GM23248 (cell line): ENCODE results near the gene NUBPL. TPM values are rescaled to one million over a fixed set of nuclear protein-coding genes. Genes with fewer than 3 reads are reported as not detected.
"Not testable (repeated sequence)": the region's sequence is repeated elsewhere in the genome, so short reads cannot be mapped to it uniquely, and the experiment has no call there.

Source experiments
- DNase-seq: peaks from one replicate; pipeline ENCODE4 v3.0.0-alpha.2; 2015
- H2AFZ ChIP-seq: fragments of 200-600 bp; sonication (generic); 2 replicates; pipeline ENCODE4 v1.6.1; 2016; ENCODE audit warnings: antibody characterized with exemption
- H3F3A ChIP-seq: fragments of 200-600 bp; sonication (generic); 2 replicates; pipeline ENCODE4 v1.6.1; 2016; ENCODE audit warnings: mild to moderate bottlenecking, antibody characterized with exemption, mixed run types; ENCODE audit not compliant: insufficient read depth
- H3K27ac ChIP-seq: fragments of 200-600 bp; sonication (generic); 2 replicates; pipeline ENCODE4 v1.5.1; 2016; ENCODE audit warnings: mild to moderate bottlenecking
- H3K27me3 ChIP-seq: fragments of 200-600 bp; sonication (generic); replicated peaks from 2 replicates; pipeline ENCODE4 v1.6.1; 2016; ENCODE audit warnings: mild to moderate bottlenecking; ENCODE audit not compliant: insufficient read depth
- H3K36me3 ChIP-seq: fragments of 200-600 bp; sonication (generic); 2 replicates; pipeline ENCODE4 v1.6.1; 2016; ENCODE audit warnings: low read depth, mild to moderate bottlenecking
- H3K4me1 ChIP-seq: fragments of 200-600 bp; sonication (generic); 2 replicates; pipeline ENCODE4 v1.6.1; 2016; ENCODE audit warnings: mild to moderate bottlenecking; ENCODE audit not compliant: insufficient read depth
- H3K4me2 ChIP-seq: fragments of 200-600 bp; sonication (generic); one replicate; pipeline ENCODE4 v1.6.1; 2016; ENCODE audit warnings: mild to moderate bottlenecking; ENCODE audit not compliant: unreplicated experiment
- H3K4me3 ChIP-seq: fragments of 200-600 bp; sonication (generic); 2 replicates; pipeline ENCODE4 v1.5.1; 2016; ENCODE audit warnings: mild to moderate bottlenecking
- H3K79me2 ChIP-seq: fragments of 200-600 bp; sonication (generic); 2 replicates; pipeline ENCODE4 v1.6.1; 2016; ENCODE audit warnings: mild to moderate bottlenecking; ENCODE audit not compliant: insufficient read depth
- H3K9ac ChIP-seq: fragments of 200-600 bp; sonication (generic); 2 replicates; pipeline ENCODE4 v1.6.1; 2016; ENCODE audit warnings: mild to moderate bottlenecking
- H3K9me2 ChIP-seq: fragments of 200-600 bp; sonication (generic); 2 replicates; pipeline ENCODE4 v1.6.1; 2016; ENCODE audit warnings: mixed run types, mild to moderate bottlenecking, moderate library complexity; ENCODE audit not compliant: insufficient read depth
- H3K9me3 ChIP-seq: fragments of 200-600 bp; sonication (generic); one replicate; pipeline ENCODE4 v1.6.1; 2017; ENCODE audit warnings: low read depth
- H4K20me1 ChIP-seq: fragments of 200-600 bp; sonication (generic); 2 replicates; pipeline ENCODE4 v1.6.0; 2016; ENCODE audit not compliant: insufficient read depth
- EZH2 ChIP-seq: fragments of 200-600 bp; sonication (generic); IDR thresholded peaks from 2 replicates; pipeline ENCODE4 v1.6.1; 2018; ENCODE audit warnings: antibody characterized with exemption, mild to moderate bottlenecking; ENCODE audit not compliant: insufficient read depth, poor library complexity, severe bottlenecking
- EZH2phosphoT487 ChIP-seq: fragments of 200-600 bp; sonication (generic); IDR thresholded peaks from 2 replicates; pipeline ENCODE4 v1.6.1; 2018; ENCODE audit warnings: antibody characterized with exemption, moderate library complexity, mild to moderate bottlenecking, low read depth; ENCODE audit not compliant: insufficient read depth
- WGBS, 2 experiments: methylation state at CpG; one replicate each; pipeline ENCODE4 v1.1.6; 2015 to 2017; ENCODE audit warnings: low lambda C conversion rate in 2 of 2, low coverage in 1 of 2; ENCODE audit errors: missing lambda C conversion rate in 2 of 2; 5-methylcytosine and 5-hydroxymethylcytosine counted together
- in situ Hi-C: fragments of 300-500 bp; cut with MboI; formaldehyde crosslinking; loops from 2 replicates; pipeline ENCODE4 v1.15.0; 2020
- polyA plus RNA-seq: library from polyadenylated mRNA; unstranded; fragments of >200 nt; fragmentation: Nextera tagmentation; extraction: Ambion mirVana; gene quantifications from 2 replicates; pipeline ENCODE4 v1.2.1, GENCODE V29; 2016
- total RNA-seq: library from RNA; depleted of rRNA; stranded (reverse); fragments of >200 nt; shearing (Covaris generic); gene quantifications from 2 replicates; pipeline ENCODE4 v1.2.3, GENCODE V29; 2014

Gene NUBPL
- total and polyA plus RNA-seq, 2 experiments from 2014 or later: 9.8 to 11.5 TPM

DNA sequence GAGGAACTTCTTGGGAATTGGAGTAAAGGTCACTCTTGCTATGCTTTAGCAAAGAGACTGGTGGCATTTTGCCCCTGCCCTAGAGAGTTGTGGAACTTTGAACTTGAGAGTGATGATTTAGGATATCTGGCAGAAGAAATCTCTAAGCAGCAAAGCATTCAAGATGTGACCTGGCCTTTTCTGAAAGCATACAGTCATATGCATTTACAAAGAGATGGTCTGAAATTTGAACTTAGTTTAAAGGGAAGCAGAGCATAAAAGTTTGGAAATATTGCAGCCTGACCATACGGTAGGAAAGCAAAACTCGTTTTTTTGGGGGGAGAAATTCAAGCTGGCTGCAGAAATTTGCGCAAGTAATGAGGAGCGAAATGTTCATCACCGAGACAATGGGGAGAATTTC is 60.9 kb downstream of the NUBPL start:
- no peak for TF ChIP-seq EZH2phosphoT487
- no peak for TF ChIP-seq EZH2
- WGBS, 2 experiments: 83 to 88% methylated on average over 5 of the region's 5 CpGs
- Histone ChIP-seq H3K27ac (no peak overlapping the region), H3K79me2 (no peaks in the 10 kb centered on the region), H3K9me2 (no peaks in the 10 kb centered on the region), H3K4me2 (no peak overlapping the region), H3K27me3 (no peaks in the 10 kb centered on the region), H2AFZ (no peak overlapping the region), H3K4me1 (no peaks in the 10 kb centered on the region), H3K9ac (no peak overlapping the region), H3K4me3 (no peak overlapping the region), H3K36me3 (no peaks in the 10 kb centered on the region), H4K20me1 (no peaks in the 10 kb centered on the region), H3K9me3 (no peaks in the 10 kb centered on the region), H3F3A (no peaks in the 10 kb centered on the region)
- in situ Hi-C loops: no loop called here
- DNase-seq: no peak

DNA sequence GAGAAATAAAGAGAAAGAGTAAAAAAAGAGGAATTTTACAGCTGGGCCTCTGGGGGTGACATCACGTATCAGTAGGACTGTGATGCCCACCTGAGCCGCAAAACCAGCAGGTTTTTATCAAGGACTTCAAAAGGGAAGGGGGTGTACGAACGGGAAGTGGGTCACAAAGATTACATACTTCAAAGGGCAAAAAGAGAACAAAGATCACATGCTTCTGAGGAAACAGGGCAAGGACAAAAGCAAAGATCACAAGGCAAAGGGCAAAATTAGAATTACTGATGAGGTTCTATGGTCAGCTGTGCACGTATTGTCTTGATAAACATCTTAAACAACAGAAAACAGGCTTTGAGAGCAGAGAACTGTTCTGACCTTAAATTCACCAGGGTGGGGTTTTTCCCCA is 91.7 kb downstream of the NUBPL start:
- WGBS, 2 experiments: 86 to 88% methylated on average over 5 of the region's 5 CpGs
- H3K9me3 ChIP-seq: not testable (repeated sequence)

DNA sequence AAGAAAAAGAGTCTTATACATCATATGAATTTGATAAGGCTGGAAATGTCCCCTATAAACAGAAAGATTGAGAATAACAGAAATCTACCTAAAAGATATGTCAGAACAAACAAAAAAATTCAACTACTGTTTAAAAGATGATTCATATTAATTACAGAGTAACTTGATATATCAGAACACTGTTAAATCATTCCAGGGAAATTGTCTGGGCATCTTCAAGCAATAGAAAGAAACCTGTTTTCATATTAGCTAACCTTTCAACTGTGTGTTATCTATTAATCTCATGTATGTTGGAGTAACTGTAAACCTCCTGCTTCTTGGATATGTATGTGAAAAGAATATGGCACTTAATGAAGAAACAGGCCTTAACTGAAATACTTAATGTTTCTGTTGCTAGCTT is 96.7 kb downstream of the NUBPL start:
- Histone ChIP-seq H3K9ac (no peak overlapping the region), H3K9me3 (no peaks in the 10 kb centered on the region), H3K27me3 (no peaks in the 10 kb centered on the region), H3K79me2 (no peaks in the 10 kb centered on the region), H3K4me2 (no peak overlapping the region), H3K9me2 (no peaks in the 10 kb centered on the region), H4K20me1 (no peaks in the 10 kb centered on the region), H3K36me3 (no peaks in the 10 kb centered on the region), H3K27ac (no peak overlapping the region), H3K4me3 (no peak overlapping the region), H2AFZ (no peak overlapping the region), H3F3A (no peaks in the 10 kb centered on the region), H3K4me1 (no peaks in the 10 kb centered on the region)
- in situ Hi-C loops: no loop called here
- no peak for DNase-seq
- TF ChIP-seq EZH2 (no peak), EZH2phosphoT487 (no peak)

More for the DNA sequence above, 91.7 kb downstream of the NUBPL start:
- H3K9ac ChIP-seq, H4K20me1 ChIP-seq, in situ Hi-C loops, H2AFZ ChIP-seq, H3K27me3 ChIP-seq, H3F3A ChIP-seq, H3K27ac ChIP-seq, H3K4me1 ChIP-seq, H3K4me3 ChIP-seq, DNase-seq, H3K79me2 ChIP-seq, H3K36me3 ChIP-seq, H3K9me2 ChIP-seq, H3K4me2 ChIP-seq: not testable (repeated sequence)

DNA sequence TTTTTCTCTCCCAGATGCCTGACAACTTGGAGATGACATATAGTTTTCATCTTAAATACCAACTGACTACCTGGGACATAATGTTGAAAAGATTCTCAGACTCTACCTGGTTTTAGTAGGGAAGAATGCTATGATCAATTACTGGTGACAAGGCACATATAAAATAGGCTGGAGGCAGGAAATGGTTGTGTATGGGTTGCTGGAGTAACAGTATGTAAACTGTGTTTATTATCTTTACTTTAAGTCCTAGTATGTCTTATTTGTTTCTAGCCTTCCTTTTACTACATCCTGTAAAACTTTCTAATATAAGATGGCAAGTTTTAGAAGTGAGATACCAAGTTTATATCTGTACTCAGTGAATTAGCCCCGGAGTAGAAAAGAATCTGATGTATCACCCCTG is 98.1 kb downstream of the NUBPL start:
- Histone ChIP-seq H3K9me3 (no peaks in the 10 kb centered on the region), H3F3A (no peaks in the 10 kb centered on the region), H3K4me2 (no peak overlapping the region), H2AFZ (no peak overlapping the region), H3K4me3 (no peak overlapping the region), H4K20me1 (no peaks in the 10 kb centered on the region), H3K9me2 (no peaks in the 10 kb centered on the region), H3K27ac (no peak overlapping the region), H3K27me3 (no peaks in the 10 kb centered on the region), H3K4me1 (no peaks in the 10 kb centered on the region), H3K36me3 (no peaks in the 10 kb centered on the region), H3K9ac (no peak overlapping the region), H3K79me2 (no peaks in the 10 kb centered on the region)
- TF ChIP-seq EZH2phosphoT487: no peak
- no peak for TF ChIP-seq EZH2
- in situ Hi-C loops: no loop called here
- DNase-seq: no peak
- WGBS, 2 experiments: 93 to 95% methylated on average over 1 of the region's 1 CpG

DNA sequence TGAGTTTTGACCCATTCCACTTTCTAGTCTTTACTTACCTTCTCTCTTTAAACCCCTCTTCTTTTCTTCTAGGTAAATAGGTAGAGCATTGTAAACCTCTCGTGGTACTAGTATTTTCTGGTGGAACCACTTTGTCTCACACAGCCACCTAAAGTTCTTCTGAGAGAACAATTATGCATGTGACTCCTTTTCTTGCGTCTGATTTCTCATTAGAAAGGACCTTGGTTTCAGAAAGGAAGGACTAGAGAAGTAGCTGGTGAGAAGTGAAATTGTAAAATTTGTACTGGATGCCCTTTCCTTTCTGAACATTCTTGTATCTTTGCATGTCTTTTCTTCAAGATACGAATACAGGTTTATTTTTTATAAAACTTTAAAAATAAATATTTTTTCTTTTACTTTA is 99.0 kb downstream of the NUBPL start:
- no peak overlapping the region for H3K9ac ChIP-seq
- H3K27ac ChIP-seq: no peak overlapping the region
- H3K36me3 ChIP-seq: no peaks in the 10 kb centered on the region
- no peaks in the 10 kb centered on the region for H3K79me2 ChIP-seq
- H4K20me1 ChIP-seq: no peaks in the 10 kb centered on the region
- no peak overlapping the region for H2AFZ ChIP-seq
- H3K4me1 ChIP-seq: no peaks in the 10 kb centered on the region
- in situ Hi-C loops: no loop called here
- H3K27me3 ChIP-seq: no peaks in the 10 kb centered on the region
- no peak for TF ChIP-seq EZH2phosphoT487
- TF ChIP-seq EZH2: no peak
- no peak overlapping the region for H3K4me2 ChIP-seq
- H3K9me3 ChIP-seq: no peaks in the 10 kb centered on the region
- H3K4me3 ChIP-seq: no peak overlapping the region
- no peaks in the 10 kb centered on the region for H3F3A ChIP-seq
- DNase-seq: no peak
- no peaks in the 10 kb centered on the region for H3K9me2 ChIP-seq
- WGBS, 2 experiments: 76 to 88% methylated on average over 3 of the region's 3 CpGs
